A549 (cell line): Measurements from ENCODE around the gene SEMA7A.

ENCODE experiments used
- CHD2 ChIP-seq: fragments of 150-350 bp; IDR thresholded peaks from 2 replicates; pipeline ENCODE4 v1.6.1; 2014; ENCODE audit warnings: low read length; ENCODE audit not compliant: partially characterized antibody
- JUN ChIP-seq, 2 experiments: fragments of >200 bp; sonication (Bioruptor Twin); formaldehyde crosslinking; IDR thresholded peaks; 2 replicates in 1 of 2; 3 replicates in 1 of 2; pipeline ENCODE4 v1.6.1; 2016 to 2017
- TF ChIP-seq, protein P1 (sequence below): fragments of 200-600 bp; sonication (generic); IDR thresholded peaks from 2 replicates; pipeline ENCODE4 v1.6.1; 2016; ENCODE audit warnings: antibody characterized with exemption, mild to moderate bottlenecking, moderate library complexity
- TF ChIP-seq, protein P2 (sequence below): fragments of >200 bp; sonication (Bioruptor Twin); formaldehyde crosslinking; IDR thresholded peaks from 3 replicates; pipeline ENCODE4 v1.5.1; 2016

DNA sequence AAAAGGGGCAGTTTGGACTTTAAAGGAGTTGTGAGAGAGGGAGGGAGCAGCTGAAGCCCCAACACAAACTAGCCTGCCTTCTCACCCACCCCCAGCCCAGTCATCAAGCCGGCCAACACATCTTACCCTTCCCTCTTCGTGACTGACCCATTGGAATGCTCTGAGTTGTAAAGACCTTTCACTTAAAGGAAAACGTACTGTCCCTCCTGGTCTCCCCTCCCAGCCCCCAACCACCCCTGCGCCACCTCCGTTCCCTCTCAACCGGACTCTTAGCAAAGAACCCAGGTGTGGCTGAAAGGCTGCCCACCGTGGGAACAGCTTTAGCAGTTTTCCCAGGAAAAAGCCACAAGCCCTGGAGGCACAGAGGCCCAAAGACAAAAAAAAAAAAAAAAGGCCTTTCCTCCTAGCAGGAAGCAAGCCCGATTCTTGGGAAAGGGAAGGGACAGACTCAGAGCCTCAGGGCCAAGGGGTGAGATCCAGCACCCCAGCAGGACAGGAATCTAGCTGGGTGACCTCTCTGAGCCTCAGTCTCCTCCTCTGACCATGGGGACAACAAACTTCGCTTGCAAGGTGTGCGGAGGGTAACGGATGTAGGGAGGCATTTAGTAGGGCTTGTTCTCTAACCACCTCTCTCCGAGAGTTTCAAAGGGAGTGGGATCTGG, 68.7 kb downstream of the SEMA7A start:
- TF ChIP-seq, protein P1, sequence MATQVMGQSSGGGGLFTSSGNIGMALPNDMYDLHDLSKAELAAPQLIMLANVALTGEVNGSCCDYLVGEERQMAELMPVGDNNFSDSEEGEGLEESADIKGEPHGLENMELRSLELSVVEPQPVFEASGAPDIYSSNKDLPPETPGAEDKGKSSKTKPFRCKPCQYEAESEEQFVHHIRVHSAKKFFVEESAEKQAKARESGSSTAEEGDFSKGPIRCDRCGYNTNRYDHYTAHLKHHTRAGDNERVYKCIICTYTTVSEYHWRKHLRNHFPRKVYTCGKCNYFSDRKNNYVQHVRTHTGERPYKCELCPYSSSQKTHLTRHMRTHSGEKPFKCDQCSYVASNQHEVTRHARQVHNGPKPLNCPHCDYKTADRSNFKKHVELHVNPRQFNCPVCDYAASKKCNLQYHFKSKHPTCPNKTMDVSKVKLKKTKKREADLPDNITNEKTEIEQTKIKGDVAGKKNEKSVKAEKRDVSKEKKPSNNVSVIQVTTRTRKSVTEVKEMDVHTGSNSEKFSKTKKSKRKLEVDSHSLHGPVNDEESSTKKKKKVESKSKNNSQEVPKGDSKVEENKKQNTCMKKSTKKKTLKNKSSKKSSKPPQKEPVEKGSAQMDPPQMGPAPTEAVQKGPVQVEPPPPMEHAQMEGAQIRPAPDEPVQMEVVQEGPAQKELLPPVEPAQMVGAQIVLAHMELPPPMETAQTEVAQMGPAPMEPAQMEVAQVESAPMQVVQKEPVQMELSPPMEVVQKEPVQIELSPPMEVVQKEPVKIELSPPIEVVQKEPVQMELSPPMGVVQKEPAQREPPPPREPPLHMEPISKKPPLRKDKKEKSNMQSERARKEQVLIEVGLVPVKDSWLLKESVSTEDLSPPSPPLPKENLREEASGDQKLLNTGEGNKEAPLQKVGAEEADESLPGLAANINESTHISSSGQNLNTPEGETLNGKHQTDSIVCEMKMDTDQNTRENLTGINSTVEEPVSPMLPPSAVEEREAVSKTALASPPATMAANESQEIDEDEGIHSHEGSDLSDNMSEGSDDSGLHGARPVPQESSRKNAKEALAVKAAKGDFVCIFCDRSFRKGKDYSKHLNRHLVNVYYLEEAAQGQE: no peak
- TF ChIP-seq, protein P2, sequence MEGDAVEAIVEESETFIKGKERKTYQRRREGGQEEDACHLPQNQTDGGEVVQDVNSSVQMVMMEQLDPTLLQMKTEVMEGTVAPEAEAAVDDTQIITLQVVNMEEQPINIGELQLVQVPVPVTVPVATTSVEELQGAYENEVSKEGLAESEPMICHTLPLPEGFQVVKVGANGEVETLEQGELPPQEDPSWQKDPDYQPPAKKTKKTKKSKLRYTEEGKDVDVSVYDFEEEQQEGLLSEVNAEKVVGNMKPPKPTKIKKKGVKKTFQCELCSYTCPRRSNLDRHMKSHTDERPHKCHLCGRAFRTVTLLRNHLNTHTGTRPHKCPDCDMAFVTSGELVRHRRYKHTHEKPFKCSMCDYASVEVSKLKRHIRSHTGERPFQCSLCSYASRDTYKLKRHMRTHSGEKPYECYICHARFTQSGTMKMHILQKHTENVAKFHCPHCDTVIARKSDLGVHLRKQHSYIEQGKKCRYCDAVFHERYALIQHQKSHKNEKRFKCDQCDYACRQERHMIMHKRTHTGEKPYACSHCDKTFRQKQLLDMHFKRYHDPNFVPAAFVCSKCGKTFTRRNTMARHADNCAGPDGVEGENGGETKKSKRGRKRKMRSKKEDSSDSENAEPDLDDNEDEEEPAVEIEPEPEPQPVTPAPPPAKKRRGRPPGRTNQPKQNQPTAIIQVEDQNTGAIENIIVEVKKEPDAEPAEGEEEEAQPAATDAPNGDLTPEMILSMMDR: no peak
- TF ChIP-seq CHD2: no peak
- no peak for TF ChIP-seq JUN (IDR thresholded peaks at IDR 0.05)
